Measurements from ENCODE around the gene BMP7.

The BMP7 gene

GRCh38 chr20:57141492-57141891 lies 124.9 kb downstream of the BMP7 start:
- TF ChIP-seq GATA2 (IDR thresholded peaks at IDR 0.05; ENCODE audit: low read depth, low read length) (no peak), GATA3 (IDR thresholded peaks at IDR 0.05; ENCODE audit: low read depth, low read length) (no peak)

- TF ChIP-seq GATA3 (IDR thresholded peaks at IDR 0.05; ENCODE audit: low read depth, low read length), result no peak
- TF ChIP-seq GATA2 (IDR thresholded peaks at IDR 0.05; ENCODE audit: low read depth, low read length), result no peak
These were observed 126.0 kb downstream of the BMP7 start for GRCh38 chr20:57140416-57140965.

GRCh38 chr20:57139342-57140093 lies 126.9 kb downstream of the BMP7 start:
- TF ChIP-seq GATA3 (IDR thresholded peaks at IDR 0.05; ENCODE audit: low read depth, low read length) (no peak), GATA2 (IDR thresholded peaks at IDR 0.05; ENCODE audit: low read depth, low read length) (no peak)

- no peak for TF ChIP-seq GATA3 (IDR thresholded peaks at IDR 0.05; ENCODE audit: low read depth, low read length)
- no peak for TF ChIP-seq GATA2 (IDR thresholded peaks at IDR 0.05; ENCODE audit: low read depth, low read length)
These were observed 128.0 kb downstream of the BMP7 start for GRCh38 chr20:57138198-57138995.

GRCh38 chr20:57137676-57138075 lies 128.8 kb downstream of the BMP7 start:
- TF ChIP-seq GATA3 (IDR thresholded peaks at IDR 0.05; ENCODE audit: low read depth, low read length), result no peak
- TF ChIP-seq GATA2 (IDR thresholded peaks at IDR 0.05; ENCODE audit: low read depth, low read length), result no peak

GRCh38 chr20:57136734-57137133 lies 129.7 kb downstream of the BMP7 start:
- TF ChIP-seq GATA3 (IDR thresholded peaks at IDR 0.05; ENCODE audit: low read depth, low read length) (no peak), GATA2 (IDR thresholded peaks at IDR 0.05; ENCODE audit: low read depth, low read length) (no peak)

- no peak for TF ChIP-seq GATA2 (IDR thresholded peaks at IDR 0.05; ENCODE audit: low read depth, low read length)
- TF ChIP-seq GATA3 (IDR thresholded peaks at IDR 0.05; ENCODE audit: low read depth, low read length), result no peak
These were observed 130.6 kb downstream of the BMP7 start for GRCh38 chr20:57135875-57136274.

GRCh38 chr20:57134804-57135203 lies 131.6 kb downstream of the BMP7 start:
- no peak for TF ChIP-seq GATA3 (IDR thresholded peaks at IDR 0.05; ENCODE audit: low read depth, low read length)

GRCh38 chr20:57133926-57134650 lies 132.4 kb downstream of the BMP7 start:
- TF ChIP-seq GATA2 (IDR thresholded peaks at IDR 0.05; ENCODE audit: low read depth, low read length) (no peak), GATA3 (IDR thresholded peaks at IDR 0.05; ENCODE audit: low read depth, low read length) (no peak)

- TF ChIP-seq GATA2 (IDR thresholded peaks at IDR 0.05; ENCODE audit: low read depth, low read length) (no peak), GATA3 (IDR thresholded peaks at IDR 0.05; ENCODE audit: low read depth, low read length) (no peak)
These were observed 134.6 kb downstream of the BMP7 start for GRCh38 chr20:57131601-57132391.

GRCh38 chr20:57131077-57131476 lies 135.4 kb downstream of the BMP7 start:
- no peak for TF ChIP-seq GATA2 (IDR thresholded peaks at IDR 0.05; ENCODE audit: low read depth, low read length)
- no peak for TF ChIP-seq GATA3 (IDR thresholded peaks at IDR 0.05; ENCODE audit: low read depth, low read length)

GRCh38 chr20:57130160-57130772 lies 136.2 kb downstream of the BMP7 start:
- TF ChIP-seq GATA2 (IDR thresholded peaks at IDR 0.05; ENCODE audit: low read depth, low read length), result no peak
- TF ChIP-seq GATA3 (IDR thresholded peaks at IDR 0.05; ENCODE audit: low read depth, low read length), result no peak

- TF ChIP-seq GATA2 (IDR thresholded peaks at IDR 0.05; ENCODE audit: low read depth, low read length) (no peak), GATA3 (IDR thresholded peaks at IDR 0.05; ENCODE audit: low read depth, low read length) (no peak)
These were observed 137.1 kb downstream of the BMP7 start for GRCh38 chr20:57129303-57129702.

Measured in SH-SY5Y (cell line).